Thymus (tissue), 11 donors: ENCODE results near the gene DVL1. TPM values are rescaled to one million over a fixed set of nuclear protein-coding genes. Genes with fewer than 3 reads are reported as not detected.

Experiments
- DNase-seq, 9 donors: peaks; one replicate each; pipeline ENCODE4 v3.0.0-alpha.2; 2013; ENCODE audit warnings: low spot score in 9 of 9, low read depth in 6 of 9, missing footprints in 1 of 9
- H3K27ac ChIP-seq, 2 donors: one replicate each; pipeline ENCODE4 v1.5.1; 2013; ENCODE audit warnings: control low read depth in 1 of 2, low read depth in 1 of 2, low read length in 1 of 2, mild to moderate bottlenecking in 1 of 2, moderate library complexity in 1 of 2
- H3K27me3 ChIP-seq, 2 donors: one replicate each; pipeline ENCODE4 v1.5.1; 2013; ENCODE audit warnings: low read length in 1 of 2; ENCODE audit not compliant: control insufficient read depth in 2 of 2, insufficient read depth in 1 of 2
- H3K36me3 ChIP-seq, 2 donors: one replicate each; pipeline ENCODE4 v1.5.1; 2013; ENCODE audit warnings: low read length in 1 of 2, mild to moderate bottlenecking in 1 of 2, moderate library complexity in 1 of 2; ENCODE audit not compliant: control insufficient read depth in 2 of 2, insufficient read depth in 2 of 2
- H3K4me1 ChIP-seq, 2 donors: one replicate each; pipeline ENCODE4 v1.5.1; 2013; ENCODE audit warnings: low read length in 2 of 2; ENCODE audit not compliant: control insufficient read depth in 2 of 2, insufficient read depth in 2 of 2
- H3K4me3 ChIP-seq, 2 donors: one replicate each; pipeline ENCODE4 v1.5.1; 2013; ENCODE audit warnings: low read length in 2 of 2, control low read depth in 1 of 2, mild to moderate bottlenecking in 1 of 2
- H3K9me3 ChIP-seq, 2 donors: one replicate each; pipeline ENCODE4 v1.5.1; 2013; ENCODE audit warnings: low read length in 1 of 2, mild to moderate bottlenecking in 1 of 2; ENCODE audit not compliant: control insufficient read depth in 2 of 2, insufficient read depth in 1 of 2
- WGBS: extraction: QIAGEN DNeasy Blood & Tissue Kit; methylation state at CpG from one replicate; pipeline ENCODE4 v1.1.7; 2013; 5-methylcytosine and 5-hydroxymethylcytosine counted together
- polyA plus RNA-seq: library from polyadenylated mRNA; stranded (reverse); fragments of 200-250 nt; gene quantifications from one replicate; pipeline ENCODE4 v1.2.3, GENCODE V29; 2013
- total RNA-seq: library from RNA; stranded (reverse); fragments of 120-200 nt; gene quantifications from one replicate; pipeline ENCODE4 v1.2.4, GENCODE V29; 2013
- donor health status: healthy.

DVL1 gene
- total and polyA plus RNA-seq, 2 donors = 19.6 to 40.9 TPM

- no peak overlapping the region for H3K4me3 ChIP-seq
- H3K36me3 ChIP-seq = no peaks in the 10 kb centered on the region
- peaks cover 0 to 2% of the 10 kb centered on the region in 2 donors for H3K9me3 ChIP-seq
- DNase-seq = no peak
- no peak overlapping the region for H3K27ac ChIP-seq
- H3K4me1 ChIP-seq = peaks cover 0 to 14% of the 10 kb centered on the region in 2 donors
- peaks cover 48 to 73% of the 10 kb centered on the region in 2 donors for H3K27me3 ChIP-seq
- WGBS = 85% methylated on average over 20 of the region's 20 CpGs
These were observed 11.4 kb upstream of the DVL1 start for GRCh38 chr1:1360506-1361169.

DNA sequence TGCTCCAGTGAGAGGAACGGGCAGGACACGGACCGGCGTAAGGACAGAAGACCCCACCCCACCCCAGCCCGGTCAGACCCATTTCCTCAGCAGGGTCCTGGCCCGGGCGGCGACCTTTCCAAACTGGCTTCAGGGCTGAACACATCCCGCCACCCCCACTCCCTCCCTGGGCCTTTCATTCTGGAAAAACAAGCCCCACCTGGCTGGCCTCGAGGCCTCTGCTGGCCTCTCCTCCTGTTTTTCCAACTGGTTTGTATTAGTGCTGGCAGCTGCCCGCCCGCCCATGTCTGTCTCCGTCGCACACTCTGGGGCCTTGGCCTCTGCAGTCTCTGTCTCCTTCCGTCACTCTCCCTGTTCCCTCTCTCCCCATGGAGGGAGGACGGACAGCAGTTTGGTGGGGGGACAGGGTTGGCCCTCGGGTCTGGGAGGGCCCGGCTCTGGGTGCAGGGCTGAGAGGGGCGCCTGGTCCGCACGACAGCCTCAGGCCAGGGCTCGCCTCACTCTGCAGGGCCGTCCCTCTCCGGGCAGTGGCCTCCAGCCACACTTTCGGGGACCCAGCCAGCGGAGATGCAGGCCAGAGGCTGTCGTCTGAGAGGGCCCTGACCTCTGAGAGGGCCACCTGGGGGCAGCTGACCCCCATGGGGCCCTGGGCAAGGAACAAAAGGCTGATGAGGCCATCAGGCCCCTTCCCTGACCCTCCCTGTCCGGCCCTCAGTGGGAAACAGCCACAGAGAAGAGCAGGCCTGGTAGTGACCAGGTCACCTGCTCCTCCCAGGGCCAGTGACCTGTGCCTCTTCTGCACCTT is 10.6 kb upstream of the DVL1 start:
- DNase-seq = no peak
- WGBS = 86% methylated on average over 28 of the region's 28 CpGs

DNA sequence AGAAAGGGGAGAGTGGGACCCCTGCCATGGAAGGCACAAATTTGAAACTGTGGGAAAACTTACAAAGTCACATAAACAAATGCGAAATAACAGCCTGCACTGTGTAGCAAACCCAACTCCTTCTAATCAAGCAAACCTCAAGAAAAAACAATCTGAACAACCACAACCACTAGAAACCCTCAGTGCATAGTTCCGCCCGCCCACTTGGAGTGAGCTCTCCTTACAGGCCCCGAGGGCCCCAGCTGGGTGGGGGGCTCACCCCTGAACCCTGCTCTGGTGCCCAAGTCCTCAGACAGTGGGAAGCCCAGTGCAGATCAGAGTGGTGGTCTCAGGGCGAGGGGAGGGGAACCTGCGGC is 10.1 kb upstream of the DVL1 start:
- 66% methylated on average over 6 of the region's 6 CpGs for WGBS
- H3K27me3 ChIP-seq = peaks cover 61 to 85% of the 10 kb centered on the region in 2 donors
- no peaks in the 10 kb centered on the region for H3K36me3 ChIP-seq
- DNase-seq = no peak
- H3K27ac ChIP-seq = no peak overlapping the region
- H3K4me3 ChIP-seq = no peak overlapping the region
- H3K4me1 ChIP-seq = peaks cover 0 to 14% of the 10 kb centered on the region in 2 donors
- no peaks in the 10 kb centered on the region for H3K9me3 ChIP-seq

More for the DNA sequence above, 10.6 kb upstream of the DVL1 start:
- Histone ChIP-seq H3K27ac (no peak overlapping the region), H3K9me3 (no peaks in the 10 kb centered on the region), H3K4me1 (peaks cover 0 to 14% of the 10 kb centered on the region in 2 donors), H3K36me3 (no peaks in the 10 kb centered on the region), H3K4me3 (no peak overlapping the region), H3K27me3 (peaks cover 56 to 80% of the 10 kb centered on the region in 2 donors)

GRCh38 chr1:1358433-1359271 is 9.4 kb upstream of the DVL1 start, which contains the start of gene MXRA8:
MXRA8 (minus strand) TSS chr1:1358555; CDS start chr1:1358504, 51 bp downstream.
- H3K36me3 ChIP-seq = no peaks in the 10 kb centered on the region
- WGBS = 38% methylated on average over 29 of the region's 29 CpGs
- H3K9me3 ChIP-seq = peaks cover 0 to 2% of the 10 kb centered on the region in 2 donors
- peak within 1 kb of the TSS in 1 of 2 donors; percentile 11 for H3K27ac ChIP-seq
- peaks cover 68 to 89% of the 10 kb centered on the region in 2 donors for H3K27me3 ChIP-seq
- peaks cover 0 to 16% of the 10 kb centered on the region in 2 donors for H3K4me1 ChIP-seq
- H3K4me3 ChIP-seq = no peak within 1 kb of the TSS
- no peak for DNase-seq

DNA sequence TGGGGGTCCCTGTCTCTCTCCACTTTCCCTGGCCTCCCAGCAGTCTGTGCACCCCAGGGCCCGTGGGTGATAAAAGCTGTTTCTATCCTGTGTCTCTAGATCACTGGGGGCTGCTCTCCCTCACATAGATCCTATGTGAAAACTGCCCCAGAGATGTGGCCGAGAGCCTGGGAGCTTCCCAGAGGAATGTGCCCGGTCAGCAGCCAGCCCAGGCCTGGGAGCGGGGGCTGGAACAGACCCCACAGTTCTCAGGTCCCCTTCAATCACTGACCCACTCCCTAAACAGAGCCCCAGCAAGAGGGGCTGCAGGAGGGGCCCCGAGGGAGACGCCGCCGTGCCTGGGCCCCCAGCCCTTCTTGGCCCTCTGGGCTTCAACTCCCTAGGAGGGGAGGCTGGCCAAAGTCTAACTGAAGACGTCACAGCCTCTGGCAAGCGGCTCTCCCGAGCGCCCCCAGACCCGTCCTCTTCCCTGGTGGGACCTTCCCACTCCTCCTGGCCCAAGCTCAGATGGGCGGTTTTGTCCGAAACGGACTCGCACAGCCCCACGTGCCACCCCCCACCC is 8.7 kb upstream of the DVL1 start:
- no peak for DNase-seq
- Histone ChIP-seq H3K9me3 (peaks cover 0 to 2% of the 10 kb centered on the region in 2 donors), H3K27me3 (peaks cover 75 to 93% of the 10 kb centered on the region in 2 donors), H3K4me1 (peaks cover 0 to 20% of the 10 kb centered on the region in 2 donors), H3K4me3 (no peak overlapping the region), H3K36me3 (no peaks in the 10 kb centered on the region), H3K27ac (no peak overlapping the region)
- WGBS = 28% methylated on average over 18 of the region's 18 CpGs

- 81% methylated on average over 26 of the region's 26 CpGs for WGBS
- H3K27ac ChIP-seq = no peak overlapping the region
- H3K27me3 ChIP-seq = peaks cover 84 to 99% of the 10 kb centered on the region in 2 donors
- no peaks in the 10 kb centered on the region for H3K36me3 ChIP-seq
- H3K9me3 ChIP-seq = peaks cover 0 to 4% of the 10 kb centered on the region in 2 donors
- DNase-seq = no peak
- H3K4me1 ChIP-seq = peaks cover 0 to 20% of the 10 kb centered on the region in 2 donors
- H3K4me3 ChIP-seq = no peak overlapping the region
These were observed 7.7 kb upstream of the DVL1 start for GRCh38 chr1:1356796-1357401.

- no peak for DNase-seq
- 64% methylated on average over 8 of the region's 8 CpGs for WGBS
- H3K27ac ChIP-seq = no peak overlapping the region
- peaks cover 83 to 99% of the 10 kb centered on the region in 2 donors for H3K27me3 ChIP-seq
- no peaks in the 10 kb centered on the region for H3K36me3 ChIP-seq
- no peak overlapping the region for H3K4me3 ChIP-seq
- peaks cover 0 to 4% of the 10 kb centered on the region in 2 donors for H3K9me3 ChIP-seq
- peaks cover 0 to 20% of the 10 kb centered on the region in 2 donors for H3K4me1 ChIP-seq
These were observed 7.1 kb upstream of the DVL1 start for GRCh38 chr1:1356166-1356795.

- H3K27ac ChIP-seq = no peak overlapping the region
- H3K4me1 ChIP-seq = peaks cover 0 to 20% of the 10 kb centered on the region in 2 donors
- H3K9me3 ChIP-seq = peaks cover 0 to 4% of the 10 kb centered on the region in 2 donors
- DNase-seq = no peak
- H3K27me3 ChIP-seq = peaks cover 81 to 91% of the 10 kb centered on the region in 2 donors
- H3K4me3 ChIP-seq = no peak overlapping the region
- WGBS = 5% methylated on average over 52 of the region's 52 CpGs
- H3K36me3 ChIP-seq = no peaks in the 10 kb centered on the region
These were observed 6.2 kb upstream of the DVL1 start for GRCh38 chr1:1355416-1355815.
